ENCODE results near the gene CTCFL.
"Not testable (repeated sequence)": the region's sequence is repeated elsewhere in the genome, so short reads cannot be mapped to it uniquely, and the experiment has no call there.

The CTCFL gene

GRCh38 chr20:57505979-57506378, 19.0 kb downstream of the CTCFL start:
- DNase-seq, result no peak

- DNase-seq, result no peak
These were observed 20.5 kb downstream of the CTCFL start for GRCh38 chr20:57504411-57504810.

GRCh38 chr20:57503035-57503658, 21.8 kb downstream of the CTCFL start:
- no peak for DNase-seq

GRCh38 chr20:57502336-57502700, 22.6 kb downstream of the CTCFL start:
- DNase-seq, result no peak

- no peak for DNase-seq
These were observed 23.2 kb downstream of the CTCFL start for GRCh38 chr20:57501461-57502335.

- DNase-seq, result no peak
These were observed 24.0 kb downstream of the CTCFL start for GRCh38 chr20:57500962-57501361.

GRCh38 chr20:57500235-57500634, 24.7 kb downstream of the CTCFL start:
- DNase-seq, result no peak

- no peak for DNase-seq
These were observed 25.3 kb downstream of the CTCFL start for GRCh38 chr20:57499676-57500075.

- DNase-seq, result no peak
These were observed 26.2 kb downstream of the CTCFL start for GRCh38 chr20:57498425-57499400.

- no peak for DNase-seq
These were observed 28.3 kb downstream of the CTCFL start for GRCh38 chr20:57496592-57496991.

GRCh38 chr20:57495978-57496377, 29.0 kb downstream of the CTCFL start:
- no peak for DNase-seq

- no peak for DNase-seq
These were observed 31.8 kb downstream of the CTCFL start for GRCh38 chr20:57493091-57493615.

- DNase-seq, result no peak
These were observed 33.6 kb downstream of the CTCFL start for GRCh38 chr20:57491373-57491772.

GRCh38 chr20:57488277-57488676, 36.7 kb downstream of the CTCFL start:
- not testable (repeated sequence) for DNase-seq

- DNase-seq, result no peak
These were observed 39.2 kb downstream of the CTCFL start for GRCh38 chr20:57485770-57486169.

- DNase-seq, result no peak
These were observed 40.2 kb downstream of the CTCFL start for GRCh38 chr20:57484772-57485171.

GRCh38 chr20:57483287-57484050, 41.5 kb downstream of the CTCFL start:
- no peak for DNase-seq

GRCh38 chr20:57482796-57483195, 42.1 kb downstream of the CTCFL start:
- DNase-seq, result no peak

- no peak for DNase-seq
These were observed 42.8 kb downstream of the CTCFL start for GRCh38 chr20:57482148-57482547.

- no peak for DNase-seq
These were observed 43.6 kb downstream of the CTCFL start for GRCh38 chr20:57481281-57481711.

- peak in 1 of 2 experiments; percentile 6 for DNase-seq
These were observed 44.3 kb downstream of the CTCFL start for GRCh38 chr20:57480444-57481160.
